Suprapubic skin (tissue), 4 donors: ENCODE results near the gene TRAF3.

Experiments
- EP300 ChIP-seq: sonication (generic); formaldehyde crosslinking; IDR thresholded peaks from one replicate; pipeline ENCODE4 v1.6.1; 2017; ENCODE audit warnings: antibody characterized with exemption
- POLR2A ChIP-seq, 2 donors: fragments of 450-650 bp; IDR thresholded peaks; one replicate each; pipeline ENCODE4 v1.6.1; 2017; ENCODE audit warnings: antibody characterized with exemption in 2 of 2, mild to moderate bottlenecking in 2 of 2, moderate library complexity in 2 of 2
- POLR2AphosphoS5 ChIP-seq, 3 donors: sonication (generic); formaldehyde crosslinking; IDR thresholded peaks; one replicate each; pipeline ENCODE4 v1.6.1; 2017; ENCODE audit warnings: antibody characterized with exemption in 3 of 3
- TF ChIP-seq, protein P1 (sequence below), 2 donors: fragments of 200-600 bp in 1 of 2; fragments of 450-650 bp in 1 of 2; sonication (generic) in 1 of 2; IDR thresholded peaks; one replicate each; pipeline ENCODE4 v1.5.1; 2016 to 2019; ENCODE audit warnings: antibody characterized with exemption in 2 of 2, mild to moderate bottlenecking in 1 of 2, moderate library complexity in 1 of 2

DNA sequence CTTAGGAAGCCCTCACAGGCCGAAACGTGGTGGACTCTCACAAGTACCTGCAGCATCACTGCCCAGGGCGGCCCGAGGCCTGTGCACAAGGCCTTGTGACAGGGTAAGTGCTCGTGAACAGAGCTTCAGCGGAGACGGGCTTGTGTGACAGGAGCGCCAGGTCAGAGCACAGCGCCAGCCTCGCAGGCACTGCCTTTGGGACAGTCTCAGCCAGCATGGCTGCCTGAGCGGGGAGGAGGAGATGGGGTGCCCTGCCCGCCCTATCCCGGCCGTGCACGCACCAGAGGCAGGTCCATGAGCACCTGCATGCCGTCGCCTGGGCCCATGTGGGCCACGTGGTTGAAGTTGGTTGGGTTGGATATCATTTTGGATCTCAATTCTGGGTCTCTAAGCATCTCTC is 162.1 kb downstream of the TRAF3 start:
- TF ChIP-seq, protein P1, sequence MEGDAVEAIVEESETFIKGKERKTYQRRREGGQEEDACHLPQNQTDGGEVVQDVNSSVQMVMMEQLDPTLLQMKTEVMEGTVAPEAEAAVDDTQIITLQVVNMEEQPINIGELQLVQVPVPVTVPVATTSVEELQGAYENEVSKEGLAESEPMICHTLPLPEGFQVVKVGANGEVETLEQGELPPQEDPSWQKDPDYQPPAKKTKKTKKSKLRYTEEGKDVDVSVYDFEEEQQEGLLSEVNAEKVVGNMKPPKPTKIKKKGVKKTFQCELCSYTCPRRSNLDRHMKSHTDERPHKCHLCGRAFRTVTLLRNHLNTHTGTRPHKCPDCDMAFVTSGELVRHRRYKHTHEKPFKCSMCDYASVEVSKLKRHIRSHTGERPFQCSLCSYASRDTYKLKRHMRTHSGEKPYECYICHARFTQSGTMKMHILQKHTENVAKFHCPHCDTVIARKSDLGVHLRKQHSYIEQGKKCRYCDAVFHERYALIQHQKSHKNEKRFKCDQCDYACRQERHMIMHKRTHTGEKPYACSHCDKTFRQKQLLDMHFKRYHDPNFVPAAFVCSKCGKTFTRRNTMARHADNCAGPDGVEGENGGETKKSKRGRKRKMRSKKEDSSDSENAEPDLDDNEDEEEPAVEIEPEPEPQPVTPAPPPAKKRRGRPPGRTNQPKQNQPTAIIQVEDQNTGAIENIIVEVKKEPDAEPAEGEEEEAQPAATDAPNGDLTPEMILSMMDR (IDR thresholded peaks at IDR 0.05) = no peak
- TF ChIP-seq EP300 (no peak), POLR2AphosphoS5 (IDR thresholded peaks at IDR 0.05) (no peak), POLR2A (IDR thresholded peaks at IDR 0.05) (no peak)
